Calu3 (cell line): Measurements from ENCODE around the gene FNTB. TPM values are rescaled to one million over a fixed set of nuclear protein-coding genes. Genes with fewer than 3 reads are reported as not detected.

ENCODE experiments used
- BruUV-seq: library from RNA; stranded (reverse); fragments of 400-500 nt; replicated peaks from 2 replicates; lab custom pipeline; 2021; lab: Mats Ljungman, UMichigan
- CTCF ChIA-PET: fragments of 300-600 bp; sonication (Branson Sonifier 250); formaldehyde crosslinking; loops from one replicate; lab custom pipeline; 2022; ENCODE audit warnings: antibody characterized with exemption; lab: Charles Lee
- DNase-seq: peaks from one replicate; pipeline ENCODE4 v3.0.0; 2022
- H3K27ac Mint-ChIP-seq: one replicate; pipeline ENCODE4 v1.8.0; 2022; ENCODE audit warnings: mixed read lengths; ENCODE audit not compliant: unreplicated experiment
- H3K27me3 Mint-ChIP-seq: one replicate; pipeline ENCODE4 v1.8.0; 2022; ENCODE audit warnings: mixed read lengths; ENCODE audit not compliant: unreplicated experiment
- H3K36me3 Mint-ChIP-seq: one replicate; pipeline ENCODE4 v1.8.0; 2022; ENCODE audit warnings: mild to moderate bottlenecking, moderate library complexity, mixed read lengths; ENCODE audit not compliant: insufficient read depth, unreplicated experiment
- H3K4me1 Mint-ChIP-seq: one replicate; pipeline ENCODE4 v1.8.0; 2022; ENCODE audit warnings: mild to moderate bottlenecking, low read depth, mixed read lengths; ENCODE audit not compliant: unreplicated experiment
- H3K4me3 Mint-ChIP-seq: one replicate; pipeline ENCODE4 v1.8.0; 2022; ENCODE audit warnings: mild to moderate bottlenecking, low read depth, moderate library complexity, mixed read lengths; ENCODE audit not compliant: unreplicated experiment
- H3K9me3 Mint-ChIP-seq: one replicate; pipeline ENCODE4 v1.8.0; 2022; ENCODE audit warnings: low read depth, mixed read lengths; ENCODE audit not compliant: unreplicated experiment
- intact Hi-C: fragments of 100-400 bp; cut with micrococcal nuclease; formaldehyde crosslinking; loops from one replicate; pipeline ENCODE4 v1.10.0; 2022; ENCODE audit not compliant: unreplicated experiment
- total RNA-seq: library from RNA; stranded (reverse); gene quantifications from 2 replicates; pipeline ENCODE4 v1.2.3, GENCODE V29; 2022
- TF ChIP-seq, protein P1 (sequence below): fragments of 200-600 bp; IDR thresholded peaks from one replicate; pipeline ENCODE4 v1.8.0; 2022; ENCODE audit warnings: antibody characterized with exemption; ENCODE audit not compliant: unreplicated experiment

The FNTB gene
- total RNA-seq, 1 experiment from 2014 or later = 15.0 TPM

DNA sequence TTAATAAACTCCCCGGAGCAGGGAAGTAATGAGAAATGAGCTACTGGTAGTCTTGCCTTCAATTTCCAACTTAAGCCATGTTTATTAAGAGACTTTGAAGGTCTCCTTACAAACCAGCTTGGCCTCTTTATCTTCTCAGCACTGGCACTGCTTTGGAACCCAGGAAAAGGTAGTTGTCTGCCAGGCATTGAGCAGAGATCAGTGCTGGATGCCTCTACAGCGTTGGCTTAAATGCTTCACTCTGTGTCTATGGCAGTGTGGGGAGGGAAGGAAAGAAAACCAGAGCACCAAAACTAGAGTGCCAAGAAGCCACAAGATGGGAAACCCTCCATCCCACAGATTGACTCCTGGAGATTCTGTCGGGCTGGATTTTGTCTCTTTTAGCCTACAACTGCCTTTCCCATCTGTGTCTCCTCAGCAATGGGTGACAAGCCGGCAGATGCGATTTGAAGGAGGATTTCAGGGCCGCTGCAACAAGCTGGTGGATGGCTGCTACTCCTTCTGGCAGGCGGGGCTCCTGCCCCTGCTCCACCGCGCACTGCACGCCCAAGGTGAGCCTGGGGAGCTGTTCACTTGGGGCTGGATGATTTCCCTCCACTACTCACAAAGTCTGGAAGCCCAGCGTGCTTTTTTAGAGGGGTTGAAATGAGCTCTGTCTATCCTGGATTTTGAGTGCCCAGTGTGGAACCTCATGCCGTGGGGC, 57.3 kb downstream of the FNTB start:
- CTCF ChIA-PET = interaction anchor here (0.7 kb wide), 1 partner anchor 1747 kb away, joined by 7 read pairs; no protein-coding TSS in a partner anchor
- no peaks in the 10 kb centered on the region for H3K4me1 Mint-ChIP-seq
- H3K9me3 Mint-ChIP-seq = no peaks in the 10 kb centered on the region
- no TSS peak for BruUV-seq
- no peaks in the 10 kb centered on the region for H3K27me3 Mint-ChIP-seq
- H3K4me3 Mint-ChIP-seq = no peak overlapping the region
- no peak overlapping the region for H3K27ac Mint-ChIP-seq
- intact Hi-C loops = no loop called here
- H3K36me3 Mint-ChIP-seq = peaks cover 5% of the 10 kb centered on the region
- TF ChIP-seq, protein P1, sequence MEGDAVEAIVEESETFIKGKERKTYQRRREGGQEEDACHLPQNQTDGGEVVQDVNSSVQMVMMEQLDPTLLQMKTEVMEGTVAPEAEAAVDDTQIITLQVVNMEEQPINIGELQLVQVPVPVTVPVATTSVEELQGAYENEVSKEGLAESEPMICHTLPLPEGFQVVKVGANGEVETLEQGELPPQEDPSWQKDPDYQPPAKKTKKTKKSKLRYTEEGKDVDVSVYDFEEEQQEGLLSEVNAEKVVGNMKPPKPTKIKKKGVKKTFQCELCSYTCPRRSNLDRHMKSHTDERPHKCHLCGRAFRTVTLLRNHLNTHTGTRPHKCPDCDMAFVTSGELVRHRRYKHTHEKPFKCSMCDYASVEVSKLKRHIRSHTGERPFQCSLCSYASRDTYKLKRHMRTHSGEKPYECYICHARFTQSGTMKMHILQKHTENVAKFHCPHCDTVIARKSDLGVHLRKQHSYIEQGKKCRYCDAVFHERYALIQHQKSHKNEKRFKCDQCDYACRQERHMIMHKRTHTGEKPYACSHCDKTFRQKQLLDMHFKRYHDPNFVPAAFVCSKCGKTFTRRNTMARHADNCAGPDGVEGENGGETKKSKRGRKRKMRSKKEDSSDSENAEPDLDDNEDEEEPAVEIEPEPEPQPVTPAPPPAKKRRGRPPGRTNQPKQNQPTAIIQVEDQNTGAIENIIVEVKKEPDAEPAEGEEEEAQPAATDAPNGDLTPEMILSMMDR = no peak
- no peak for DNase-seq

DNA sequence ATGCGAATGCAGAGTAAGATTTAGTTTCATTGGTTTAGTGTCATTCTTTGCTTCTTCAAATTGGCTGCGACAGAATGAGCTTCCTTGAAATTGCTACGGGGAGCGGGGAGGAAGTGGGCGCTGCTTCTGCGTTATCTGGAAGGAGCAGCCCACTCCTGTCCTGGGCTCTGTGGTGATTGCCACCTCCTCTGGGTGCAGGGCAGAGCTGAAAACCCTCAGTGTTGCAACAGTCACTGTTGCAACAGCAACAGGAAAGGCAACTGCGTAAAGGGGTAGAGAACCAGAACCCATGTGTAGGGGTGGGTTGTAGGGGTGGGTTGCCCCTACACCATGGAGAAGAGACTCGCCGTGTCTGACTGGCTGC, 57.9 kb downstream of the FNTB start:
- no TSS peak for BruUV-seq
- no peaks in the 10 kb centered on the region for H3K4me1 Mint-ChIP-seq

DNA sequence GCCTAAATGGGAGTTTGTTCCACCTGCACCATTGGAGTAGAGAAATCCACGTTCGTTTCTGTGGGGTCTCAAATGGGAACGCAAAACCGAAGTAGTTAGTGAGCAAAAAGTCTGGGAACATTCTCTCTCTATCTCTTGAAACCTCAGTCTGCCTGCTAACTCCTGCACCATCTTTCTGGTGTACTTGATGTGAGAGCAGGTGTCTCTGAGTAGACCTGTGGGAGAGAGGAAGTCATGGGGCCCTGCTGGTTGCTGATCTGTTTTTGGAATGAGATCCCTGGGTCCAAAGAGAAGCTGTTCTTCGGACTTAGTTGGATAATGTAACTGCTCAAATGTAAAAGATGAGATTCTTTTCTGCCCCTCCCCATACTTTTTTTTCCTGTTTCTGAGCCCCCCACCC, 58.3 kb downstream of the FNTB start:
- no peaks in the 10 kb centered on the region for H3K4me1 Mint-ChIP-seq
- TF ChIP-seq, protein P1 = no peak
- H3K4me3 Mint-ChIP-seq = no peak overlapping the region
- BruUV-seq = no TSS peak
- no peaks in the 10 kb centered on the region for H3K9me3 Mint-ChIP-seq
- intact Hi-C loops = no loop called here
- CTCF ChIA-PET = no interaction called here
- H3K36me3 Mint-ChIP-seq = peaks cover 5% of the 10 kb centered on the region
- no peak for DNase-seq
- no peak overlapping the region for H3K27ac Mint-ChIP-seq
- no peaks in the 10 kb centered on the region for H3K27me3 Mint-ChIP-seq

More for the DNA sequence above, 57.9 kb downstream of the FNTB start:
- Mint-ChIP-seq H3K27ac (no peak overlapping the region), H3K36me3 (peaks cover 5% of the 10 kb centered on the region), H3K4me3 (no peak overlapping the region), H3K27me3 (no peaks in the 10 kb centered on the region), H3K9me3 (no peaks in the 10 kb centered on the region)
- intact Hi-C loops = no loop called here
- DNase-seq = no peak
- CTCF ChIA-PET = interaction anchor here (0.7 kb wide), 1 partner anchor 1747 kb away, joined by 7 read pairs; no protein-coding TSS in a partner anchor
- TF ChIP-seq, protein P1 = no peak

DNA sequence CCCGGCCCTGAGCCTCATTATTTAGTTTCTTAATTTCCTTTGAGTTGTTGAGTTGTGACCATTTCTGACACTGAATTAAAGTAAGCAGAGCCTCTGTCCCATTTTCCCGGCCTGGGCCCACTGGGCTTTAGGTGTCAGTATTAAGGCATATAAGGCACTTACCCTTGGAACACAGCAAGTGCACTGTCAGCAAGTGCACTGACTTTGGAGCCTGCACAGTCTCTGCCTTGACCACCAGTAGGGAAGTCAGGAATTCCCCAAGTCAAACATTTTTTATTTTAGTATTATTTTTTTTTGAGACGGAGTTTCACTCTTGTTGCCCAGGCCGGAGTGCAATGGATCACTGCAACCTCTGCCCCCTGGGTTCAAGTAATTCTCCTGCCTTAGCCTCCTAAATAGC, 59.0 kb downstream of the FNTB start:
- H3K4me1 Mint-ChIP-seq = no peaks in the 10 kb centered on the region
- BruUV-seq = no TSS peak
- H3K9me3 Mint-ChIP-seq = no peaks in the 10 kb centered on the region
- TF ChIP-seq, protein P1 = no peak
- CTCF ChIA-PET = no interaction called here
- H3K27me3 Mint-ChIP-seq = no peaks in the 10 kb centered on the region
- peaks cover 5% of the 10 kb centered on the region for H3K36me3 Mint-ChIP-seq
- no peak for DNase-seq
- H3K4me3 Mint-ChIP-seq = no peak overlapping the region
- H3K27ac Mint-ChIP-seq = no peak overlapping the region
- intact Hi-C loops = no loop called here
